GM12891 (cell line): ENCODE results near the gene FGF14.

Experiments used
- PAX5 ChIP-seq: IDR thresholded peaks from 2 replicates; pipeline ENCODE4 v1.6.1; 2011; ENCODE audit warnings: low read length, moderate library complexity, mild to moderate bottlenecking; ENCODE audit not compliant: insufficient read depth, severe bottlenecking
- POLR2A ChIP-seq: IDR thresholded peaks from 2 replicates; pipeline ENCODE4 v1.6.1; 2011; ENCODE audit warnings: low read depth, low read length, control low read depth
- POLR2AphosphoS5 ChIP-seq: IDR thresholded peaks from 2 replicates; pipeline ENCODE4 v1.6.1; 2011; ENCODE audit warnings: low read depth, low read length, control low read depth
- SPI1 ChIP-seq: IDR thresholded peaks from 2 replicates; pipeline ENCODE4 v1.6.1; 2011; ENCODE audit warnings: low read depth, low read length, control low read depth
- TAF1 ChIP-seq: IDR thresholded peaks from 2 replicates; pipeline ENCODE4 v1.6.1; 2011; ENCODE audit warnings: low read depth, low read length, control low read depth

GRCh38 chr13:102298051-102298450 is 103.8 kb downstream of the FGF14 start:
- no peak for TF ChIP-seq TAF1
- no peak for TF ChIP-seq POLR2AphosphoS5
- no peak for TF ChIP-seq POLR2A
- TF ChIP-seq PAX5: no peak
- TF ChIP-seq SPI1: no peak
